Measurements from ENCODE around the gene RBMS1. TPM values are rescaled to one million over a fixed set of nuclear protein-coding genes. Genes with fewer than 3 reads are reported as not detected.
"Not testable (repeated sequence)": the region's sequence is repeated elsewhere in the genome, so short reads cannot be mapped to it uniquely, and the experiment has no call there.

Gene RBMS1
- total RNA-seq, 1 donor from 2014 or later, result 148 TPM

DNA sequence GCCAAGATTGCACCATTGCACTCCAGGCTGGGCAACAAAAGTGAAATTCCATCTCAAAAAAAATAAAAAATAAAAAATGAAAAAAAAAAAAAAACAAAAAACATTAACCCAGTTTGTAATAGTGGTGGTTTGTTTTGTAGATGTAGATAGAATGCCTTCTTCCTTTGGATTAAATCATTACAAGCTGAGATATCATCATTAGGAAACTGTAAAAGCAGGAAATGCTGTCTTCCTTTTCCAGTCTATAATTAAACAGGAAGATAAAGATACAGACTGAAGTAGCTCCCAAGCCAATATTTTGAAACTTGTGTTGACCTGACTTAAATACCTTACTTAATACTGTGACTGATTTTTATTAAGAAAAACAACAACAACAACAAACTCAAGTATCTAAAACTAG, 43.1 kb downstream of the RBMS1 start:
- Histone ChIP-seq H4K20me1 (ENCODE audit: insufficient read depth, low read length) (peaks cover 60% of the 10 kb centered on the region), H3K4me2 (ENCODE audit: low read length) (no peak overlapping the region)
- FAIRE-seq, result no peak

DNA sequence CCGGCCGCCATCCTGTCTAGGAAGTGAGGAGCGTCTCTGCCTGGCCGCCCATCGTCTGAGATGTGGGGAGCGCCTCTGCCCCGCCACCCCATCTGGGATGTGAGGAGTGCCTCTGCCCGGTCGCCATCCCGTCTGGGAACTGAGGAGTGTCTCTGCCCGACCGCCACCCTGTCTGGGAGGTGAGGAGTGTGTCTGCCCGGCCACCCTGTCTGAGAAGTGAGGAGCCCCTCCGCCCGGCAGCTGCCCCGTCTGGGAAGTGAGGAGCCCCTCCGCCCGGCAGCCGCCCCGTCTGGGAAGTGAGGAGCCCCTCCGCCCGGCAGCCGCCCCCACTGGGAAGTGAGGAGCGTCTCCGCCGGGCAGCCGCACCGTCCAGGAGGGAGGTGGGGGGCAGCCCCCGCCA, 44.8 kb downstream of the RBMS1 start:
- H2AFZ ChIP-seq (ENCODE audit: low read depth, low read length); H3K9me3 Mint-ChIP-seq (ENCODE audit: unreplicated experiment); DNase-seq (ENCODE audit: low read depth); H3K27ac ChIP-seq (ENCODE audit: low read depth, low read length); H3K27me3 ChIP-seq (ENCODE audit: insufficient read depth, low read length); H3K4me3 Mint-ChIP-seq (ENCODE audit: unreplicated experiment); H3K4me3 ChIP-seq (ENCODE audit: insufficient read depth, low read depth, low read length); H3K4me1 ChIP-seq (ENCODE audit: insufficient read depth, low read length); H3K4me2 ChIP-seq (ENCODE audit: low read length); H3K36me3 ChIP-seq (ENCODE audit: insufficient read depth, low read length); FAIRE-seq; H3K27ac Mint-ChIP-seq (ENCODE audit: unreplicated experiment); H3K27me3 Mint-ChIP-seq (ENCODE audit: low read depth, unreplicated experiment); H3K4me1 Mint-ChIP-seq (ENCODE audit: low read depth, unreplicated experiment); H3K9me3 ChIP-seq (ENCODE audit: insufficient read depth, low read depth, low read length); H3K9ac ChIP-seq (ENCODE audit: low read length): not testable (repeated sequence)
- peaks cover 54% of the 10 kb centered on the region for H4K20me1 ChIP-seq (ENCODE audit: insufficient read depth, low read length)
- H3K36me3 Mint-ChIP-seq (ENCODE audit: low read depth, unreplicated experiment), result peaks cover 17% of the 10 kb centered on the region
- H3K79me2 ChIP-seq (ENCODE audit: insufficient read depth, low read length), result peaks cover 63% of the 10 kb centered on the region

More for the DNA sequence above, 43.1 kb downstream of the RBMS1 start:
- Mint-ChIP-seq H3K9me3 (ENCODE audit: unreplicated experiment) (no peaks in the 10 kb centered on the region), H3K27ac (ENCODE audit: unreplicated experiment) (no peak overlapping the region), H3K36me3 (ENCODE audit: low read depth, unreplicated experiment) (peaks cover 17% of the 10 kb centered on the region), H3K4me1 (ENCODE audit: low read depth, unreplicated experiment) (peaks cover 7% of the 10 kb centered on the region), H3K27me3 (ENCODE audit: low read depth, unreplicated experiment) (no peaks in the 10 kb centered on the region), H3K4me3 (ENCODE audit: unreplicated experiment) (no peak overlapping the region)
- no peaks in the 10 kb centered on the region for H3K36me3 ChIP-seq (ENCODE audit: insufficient read depth, low read length)
- H3K9me3 ChIP-seq (ENCODE audit: insufficient read depth, low read depth, low read length), result no peaks in the 10 kb centered on the region
- H3K79me2 ChIP-seq (ENCODE audit: insufficient read depth, low read length), result peaks cover 67% of the 10 kb centered on the region
- H3K4me1 ChIP-seq (ENCODE audit: insufficient read depth, low read length), result no peaks in the 10 kb centered on the region
- H3K27me3 ChIP-seq (ENCODE audit: insufficient read depth, low read length), result no peaks in the 10 kb centered on the region
- H3K27ac ChIP-seq (ENCODE audit: low read depth, low read length), result no peak overlapping the region
- DNase-seq (ENCODE audit: low read depth), result no peak
- no peak overlapping the region for H3K9ac ChIP-seq (ENCODE audit: low read length)
- H2AFZ ChIP-seq (ENCODE audit: low read depth, low read length), result no peak overlapping the region
- H3K4me3 ChIP-seq (ENCODE audit: insufficient read depth, low read depth, low read length), result no peak overlapping the region
- TF ChIP-seq, protein P1, sequence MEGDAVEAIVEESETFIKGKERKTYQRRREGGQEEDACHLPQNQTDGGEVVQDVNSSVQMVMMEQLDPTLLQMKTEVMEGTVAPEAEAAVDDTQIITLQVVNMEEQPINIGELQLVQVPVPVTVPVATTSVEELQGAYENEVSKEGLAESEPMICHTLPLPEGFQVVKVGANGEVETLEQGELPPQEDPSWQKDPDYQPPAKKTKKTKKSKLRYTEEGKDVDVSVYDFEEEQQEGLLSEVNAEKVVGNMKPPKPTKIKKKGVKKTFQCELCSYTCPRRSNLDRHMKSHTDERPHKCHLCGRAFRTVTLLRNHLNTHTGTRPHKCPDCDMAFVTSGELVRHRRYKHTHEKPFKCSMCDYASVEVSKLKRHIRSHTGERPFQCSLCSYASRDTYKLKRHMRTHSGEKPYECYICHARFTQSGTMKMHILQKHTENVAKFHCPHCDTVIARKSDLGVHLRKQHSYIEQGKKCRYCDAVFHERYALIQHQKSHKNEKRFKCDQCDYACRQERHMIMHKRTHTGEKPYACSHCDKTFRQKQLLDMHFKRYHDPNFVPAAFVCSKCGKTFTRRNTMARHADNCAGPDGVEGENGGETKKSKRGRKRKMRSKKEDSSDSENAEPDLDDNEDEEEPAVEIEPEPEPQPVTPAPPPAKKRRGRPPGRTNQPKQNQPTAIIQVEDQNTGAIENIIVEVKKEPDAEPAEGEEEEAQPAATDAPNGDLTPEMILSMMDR (IDR thresholded peaks at IDR 0.05; ENCODE audit: insufficient read depth, low read depth, low read length), result no peak
- TF ChIP-seq EZH2 (IDR thresholded peaks at IDR 0.05; ENCODE audit: insufficient read depth, low read length), result no peak

DNA sequence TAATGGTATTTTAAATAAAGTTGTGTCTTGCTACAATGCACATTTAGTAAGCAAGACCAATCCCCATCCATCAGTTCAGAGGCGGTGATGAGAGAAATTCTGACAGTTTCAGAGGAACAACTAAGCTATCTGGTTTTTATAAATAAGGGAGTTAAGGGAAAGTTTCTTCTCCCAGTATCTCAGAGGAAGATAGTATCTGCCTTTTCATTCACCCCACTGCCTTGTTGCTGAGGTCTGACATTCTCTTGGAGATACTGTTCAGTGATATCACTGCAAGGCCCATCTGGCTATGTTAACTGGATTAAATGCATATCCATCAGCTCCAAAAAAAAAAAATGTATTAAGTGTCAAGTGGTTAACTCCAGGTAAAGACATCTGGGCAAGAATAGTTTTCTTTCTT, 47.9 kb downstream of the RBMS1 start:
- H3K27me3 Mint-ChIP-seq (ENCODE audit: low read depth, unreplicated experiment), result no peaks in the 10 kb centered on the region
- no peak overlapping the region for H3K4me3 ChIP-seq (ENCODE audit: insufficient read depth, low read depth, low read length)
- no peak overlapping the region for H3K4me3 Mint-ChIP-seq (ENCODE audit: unreplicated experiment)
- H3K36me3 ChIP-seq (ENCODE audit: insufficient read depth, low read length), result no peaks in the 10 kb centered on the region
- H3K4me1 ChIP-seq (ENCODE audit: insufficient read depth, low read length), result no peaks in the 10 kb centered on the region
- peaks cover 24% of the 10 kb centered on the region for H3K36me3 Mint-ChIP-seq (ENCODE audit: low read depth, unreplicated experiment)
- no peak overlapping the region for H3K4me2 ChIP-seq (ENCODE audit: low read length)
- DNase-seq (ENCODE audit: low read depth) (no peak), FAIRE-seq (no peak)
- no peak overlapping the region for H3K27ac ChIP-seq (ENCODE audit: low read depth, low read length)
- H3K79me2 ChIP-seq (ENCODE audit: insufficient read depth, low read length), result peaks cover 45% of the 10 kb centered on the region
- no peaks in the 10 kb centered on the region for H3K27me3 ChIP-seq (ENCODE audit: insufficient read depth, low read length)
- peaks cover 5% of the 10 kb centered on the region for H3K9me3 Mint-ChIP-seq (ENCODE audit: unreplicated experiment)
- H3K9ac ChIP-seq (ENCODE audit: low read length), result no peak overlapping the region
- H3K4me1 Mint-ChIP-seq (ENCODE audit: low read depth, unreplicated experiment), result peaks cover 8% of the 10 kb centered on the region
- no peaks in the 10 kb centered on the region for H3K9me3 ChIP-seq (ENCODE audit: insufficient read depth, low read depth, low read length)
- peaks cover 45% of the 10 kb centered on the region for H4K20me1 ChIP-seq (ENCODE audit: insufficient read depth, low read length)
- H2AFZ ChIP-seq (ENCODE audit: low read depth, low read length), result no peak overlapping the region
- TF ChIP-seq, protein P1 (IDR thresholded peaks at IDR 0.05; ENCODE audit: insufficient read depth, low read depth, low read length), result no peak
- no peak overlapping the region for H3K27ac Mint-ChIP-seq (ENCODE audit: unreplicated experiment)
